ENCODE measurements around the gene TPCN1.

TPCN1 gene

DNA sequence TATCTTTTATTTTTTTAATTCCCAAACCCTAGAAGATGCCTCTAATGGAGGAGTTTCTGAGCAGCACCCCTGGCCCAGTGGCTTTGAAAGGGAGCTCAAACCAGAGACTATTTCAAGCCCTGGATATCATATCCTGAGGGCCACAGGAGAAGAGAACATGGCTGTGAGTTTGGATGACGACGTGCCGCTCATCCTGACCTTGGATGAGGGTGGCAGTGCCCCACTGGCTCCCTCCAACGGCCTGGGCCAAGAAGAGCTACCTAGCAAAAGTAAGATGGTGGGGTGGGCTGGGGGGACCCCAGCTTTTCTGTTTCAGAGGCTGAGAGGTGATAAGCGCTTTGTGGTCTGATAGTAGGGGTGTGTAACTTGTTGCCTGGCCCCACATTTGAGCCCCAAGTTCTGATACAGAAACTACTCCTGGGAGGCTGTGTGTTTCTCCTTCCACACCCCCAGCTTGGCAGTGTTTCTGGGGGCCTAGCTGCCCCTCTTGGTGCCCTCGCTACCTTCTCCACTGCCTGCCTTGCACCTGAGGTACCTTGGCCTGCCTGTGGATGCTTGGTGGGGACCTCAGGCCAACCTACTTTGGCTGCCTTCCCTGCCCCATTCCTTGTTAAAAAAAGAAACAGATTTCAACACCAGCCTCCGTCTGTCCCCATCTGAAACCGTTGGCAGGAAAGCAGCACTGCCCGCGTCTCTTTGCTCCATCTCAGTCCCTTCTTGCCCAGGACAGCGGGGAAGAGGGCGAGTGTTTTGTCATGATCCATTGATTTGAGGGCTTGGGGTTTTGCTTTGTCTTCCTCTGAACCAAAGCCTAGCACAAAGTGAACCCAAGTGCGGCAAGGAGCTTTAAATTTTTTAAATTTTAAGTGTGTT, 5.7 kb downstream of the TPCN1 start:
- DNase-seq = no peak

DNA sequence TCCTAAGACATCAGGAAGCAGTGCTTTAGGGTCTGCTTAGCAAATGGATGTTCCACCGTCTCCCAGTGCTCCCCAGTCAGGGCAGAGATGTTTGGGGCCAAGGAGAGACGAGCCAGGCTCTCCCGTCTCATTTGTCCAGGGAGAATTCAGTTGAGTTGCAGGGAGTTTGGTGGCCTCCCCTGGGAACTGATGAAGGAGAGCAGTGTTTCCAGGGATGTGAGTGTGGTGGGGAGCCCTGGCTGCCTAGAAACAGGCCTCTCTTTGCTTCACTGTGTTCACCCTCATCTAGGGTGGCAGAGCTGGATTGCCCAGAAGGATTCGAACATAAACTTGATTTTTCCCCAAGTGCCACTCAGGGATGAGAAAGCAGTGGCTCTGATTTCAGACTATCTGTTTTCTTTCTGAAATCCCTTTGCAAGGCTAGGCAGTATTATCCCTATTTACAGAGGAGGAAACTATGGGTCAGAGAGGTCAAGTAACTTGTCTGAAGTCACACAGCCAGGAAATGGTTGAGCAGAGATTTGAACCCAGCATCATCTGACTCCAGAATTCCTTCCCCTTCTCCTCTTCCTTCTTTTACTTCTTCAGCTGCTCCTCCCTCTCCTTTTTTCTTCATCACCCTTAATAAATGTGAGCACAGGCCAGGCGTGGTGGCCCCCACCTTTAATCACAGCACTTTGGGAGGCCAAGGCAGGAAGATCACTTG, 6.6 kb downstream of the TPCN1 start:
- no peak for DNase-seq

DNA sequence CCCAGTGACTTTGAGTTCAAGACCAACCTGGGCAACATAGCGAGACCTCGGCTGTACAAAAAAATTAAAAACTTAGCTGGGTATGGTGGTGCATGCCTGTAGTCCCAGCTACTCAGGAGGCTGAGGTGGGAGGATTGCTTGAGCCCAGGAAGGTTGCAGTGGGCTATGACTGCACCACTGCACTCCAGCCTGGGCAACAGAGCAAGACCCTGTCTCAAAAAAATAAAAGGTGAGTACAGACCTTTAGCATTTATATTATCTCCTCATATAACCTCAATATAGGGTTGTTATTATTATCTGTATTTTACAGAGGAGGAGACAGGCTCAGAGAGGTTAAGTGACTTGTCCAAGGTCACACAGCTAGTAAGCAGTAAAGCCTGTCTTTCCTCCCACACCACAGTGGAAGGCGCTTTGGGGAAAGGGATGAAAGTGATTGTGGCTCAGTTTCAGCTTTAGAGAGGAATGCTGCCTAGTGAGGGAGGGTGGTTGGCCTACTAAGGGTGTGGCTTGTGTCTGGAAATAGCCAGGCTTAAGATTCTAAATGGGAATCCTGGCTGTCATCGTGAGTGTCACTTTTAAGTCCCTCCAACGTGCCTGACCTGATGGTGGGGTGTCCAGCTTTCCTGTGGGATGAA, 7.2 kb downstream of the TPCN1 start:
- no peak for DNase-seq

DNA sequence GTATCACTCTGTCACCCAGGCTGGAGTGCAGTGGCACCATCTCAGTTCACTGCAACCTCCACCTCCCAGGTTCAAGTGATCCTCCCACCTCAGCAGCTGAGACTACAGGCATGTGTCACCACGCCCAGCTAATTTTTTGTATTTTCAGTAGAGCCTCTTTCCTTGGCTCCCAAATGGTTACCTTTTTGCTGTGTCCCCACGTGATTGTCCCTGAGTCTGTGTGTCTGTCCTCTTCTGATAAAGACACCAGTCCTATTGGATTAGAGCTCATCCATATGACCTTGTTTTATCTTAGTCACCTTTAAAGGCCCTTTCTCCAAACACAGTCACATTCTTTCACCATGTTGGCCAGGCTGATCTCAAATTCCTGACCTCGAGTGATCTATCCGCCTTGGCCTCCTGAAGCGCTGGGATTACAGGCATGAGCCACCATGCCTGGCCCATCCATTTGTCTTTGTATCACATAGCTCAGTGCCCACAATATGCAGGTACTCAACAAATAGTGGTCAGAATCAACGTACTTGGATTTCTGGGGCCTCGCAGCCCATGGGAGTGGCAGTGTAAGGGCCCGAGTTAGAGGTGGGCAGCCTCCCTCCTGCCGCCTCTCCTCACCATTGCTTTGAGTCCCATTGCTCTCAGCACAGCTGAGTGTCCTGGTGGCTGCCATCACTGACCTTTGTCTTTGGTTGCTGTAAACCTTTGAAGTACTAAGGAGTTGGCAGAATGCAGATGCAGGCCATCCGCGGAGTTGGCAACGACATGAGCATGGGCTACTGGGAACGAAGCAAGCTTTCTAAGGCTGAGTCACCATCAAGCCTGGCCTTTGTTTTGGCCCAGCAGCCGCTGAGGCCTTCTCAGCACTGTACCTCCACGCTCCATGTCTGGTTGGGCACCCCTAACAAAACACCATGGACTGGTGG, 9.3 kb downstream of the TPCN1 start:
- no peak for DNase-seq

DNA sequence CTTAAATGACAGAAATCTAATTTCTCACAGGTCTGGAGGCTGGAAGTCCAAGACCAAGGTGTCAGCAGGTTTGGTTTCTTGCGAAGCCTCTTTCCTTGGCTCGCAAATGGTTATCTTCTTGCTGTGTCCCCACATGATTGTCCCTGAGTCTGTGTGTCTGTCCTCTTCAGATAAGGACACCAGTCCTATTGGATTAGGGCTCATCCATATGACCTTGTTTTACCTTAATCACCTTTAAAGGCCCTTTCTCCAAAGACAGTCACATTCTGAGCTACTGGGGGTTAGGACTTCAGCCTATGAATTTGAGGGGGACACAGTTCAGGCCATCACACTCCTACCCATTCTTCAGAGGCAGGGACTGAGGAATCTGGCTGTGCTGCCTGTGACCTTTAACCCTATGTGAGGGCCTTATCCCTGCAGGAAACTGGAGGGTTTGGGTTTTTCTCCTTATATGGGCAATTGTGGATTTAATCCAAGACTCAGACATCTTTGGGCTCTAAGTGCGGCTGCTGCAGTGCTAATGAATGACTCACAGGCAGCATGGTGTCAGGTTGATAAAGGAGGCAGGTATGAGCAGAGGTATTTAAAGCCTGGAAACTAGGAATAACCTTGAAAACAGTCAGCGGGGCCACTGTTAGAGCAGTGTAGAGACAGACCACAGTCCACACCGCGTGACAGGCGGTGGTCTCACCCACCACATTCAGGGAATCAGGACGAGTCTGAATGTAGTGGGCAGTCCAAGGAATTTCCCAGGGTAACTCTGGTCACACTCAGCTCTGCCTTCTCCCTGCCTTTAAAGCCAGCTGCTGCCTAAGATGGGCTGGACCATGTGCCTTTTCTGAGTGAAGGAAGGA, 10.2 kb downstream of the TPCN1 start:
- no peak for DNase-seq

DNA sequence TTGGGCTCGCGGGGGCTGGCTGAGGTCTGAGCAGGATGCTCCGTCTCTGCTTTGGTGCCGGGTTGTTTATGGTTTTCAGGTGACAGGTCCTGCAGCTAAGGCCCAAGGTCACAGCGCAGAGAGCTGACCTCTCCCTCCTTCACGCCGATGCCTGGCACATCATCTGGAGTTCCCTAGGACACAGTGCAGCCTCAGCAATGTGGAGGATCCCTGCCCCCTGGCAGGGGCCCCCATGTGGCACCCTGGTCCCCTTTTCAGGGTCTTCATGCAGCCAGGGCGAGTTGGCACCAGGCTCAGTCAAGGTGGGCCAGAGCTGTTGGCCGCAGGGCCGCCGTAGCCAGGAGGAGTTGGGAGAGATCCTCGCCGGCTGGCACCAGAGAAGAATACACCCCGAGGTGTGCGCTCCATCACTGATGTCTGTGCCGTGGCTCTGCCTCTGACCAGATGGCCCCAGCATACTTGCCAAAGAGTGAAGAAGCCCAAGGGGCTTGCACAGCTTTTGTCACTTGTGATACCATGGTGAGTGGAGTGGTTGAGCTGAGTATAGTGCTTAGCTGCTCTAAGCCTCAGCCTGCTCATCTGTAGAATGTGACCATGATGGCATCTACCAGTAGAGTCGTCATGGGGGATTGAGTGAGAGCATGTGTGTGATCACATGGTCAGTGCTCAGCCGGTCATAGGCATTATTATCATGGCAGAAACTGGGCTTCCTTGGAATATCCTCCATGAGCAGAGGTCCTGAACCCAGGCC, 11.0 kb downstream of the TPCN1 start:
- DNase-seq = no peak

DNA sequence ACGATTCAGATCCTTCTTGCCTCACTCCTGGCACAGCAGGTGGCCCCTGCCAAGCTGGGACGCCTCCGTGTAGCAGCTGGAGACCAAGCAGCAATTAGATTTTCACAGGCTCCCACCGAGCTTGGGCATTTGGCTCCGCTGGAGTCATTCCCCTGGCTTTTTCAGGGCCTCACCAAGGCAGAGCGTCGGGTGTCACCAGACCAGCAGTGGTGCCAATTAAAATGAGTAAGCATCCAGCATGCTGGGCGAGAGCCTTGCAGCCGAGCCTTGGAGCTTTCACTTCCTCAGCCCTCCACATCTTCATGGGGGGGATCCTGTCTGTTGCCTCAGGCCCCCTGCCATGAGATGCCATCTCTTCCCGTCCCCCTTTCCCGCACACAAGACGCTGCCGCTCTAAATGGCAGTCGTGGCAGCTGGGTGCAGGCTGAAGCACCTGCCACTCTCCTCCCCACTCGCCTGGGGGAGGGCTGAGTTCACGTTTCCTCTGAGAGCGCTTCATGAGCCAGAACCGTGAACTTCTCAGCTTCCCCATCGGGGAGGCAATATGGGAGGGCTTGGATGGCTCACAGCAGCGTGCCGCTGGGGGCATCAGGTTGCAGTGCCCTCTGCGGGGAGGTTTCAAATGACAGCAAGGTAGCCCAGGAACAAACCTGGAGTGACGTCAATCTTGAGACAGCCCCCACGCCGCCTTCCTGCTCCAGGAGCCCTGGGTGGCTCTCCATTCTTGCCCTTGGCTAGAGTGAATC, 11.7 kb downstream of the TPCN1 start:
- DNase-seq = peak; percentile 73

DNA sequence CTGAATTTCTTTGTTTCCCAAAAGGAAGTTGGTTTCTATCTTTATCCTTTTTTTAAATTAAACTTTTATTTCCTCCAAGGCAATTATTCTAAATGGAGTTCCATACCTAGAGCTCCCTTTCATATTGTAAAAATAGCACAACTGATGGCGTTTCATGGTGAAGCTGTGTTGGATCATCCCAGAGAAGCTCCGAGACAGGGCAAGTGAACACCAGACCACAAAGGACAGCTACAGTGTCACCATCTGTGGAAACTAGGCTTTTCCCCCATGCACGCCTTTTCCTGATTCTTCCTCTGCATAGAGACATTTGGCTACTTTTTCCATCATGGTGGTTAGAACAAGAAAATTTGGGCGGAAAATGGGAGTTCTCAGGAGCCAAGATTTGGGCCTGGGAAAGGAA, 12.7 kb downstream of the TPCN1 start:
- no peak for DNase-seq

DNA sequence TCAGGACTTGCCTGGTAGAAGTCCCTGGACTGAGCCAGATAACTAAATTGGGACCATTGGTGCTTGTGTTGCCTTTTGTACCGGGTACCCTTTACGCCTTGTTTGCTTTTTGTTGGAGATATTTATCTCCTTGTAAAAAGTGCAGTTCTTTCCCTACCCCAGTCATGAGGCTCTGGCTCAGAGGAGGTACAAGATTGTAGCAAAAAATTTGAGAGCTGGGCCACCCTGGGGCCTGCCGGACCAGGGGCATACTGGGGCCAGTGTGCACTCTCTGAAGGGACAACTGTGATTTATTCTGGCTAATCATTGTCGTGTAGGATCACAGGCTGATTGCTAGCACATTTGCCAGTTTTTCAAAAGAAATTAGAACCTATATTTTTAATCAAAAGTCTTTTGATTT, 13.2 kb downstream of the TPCN1 start:
- DNase-seq = no peak

DNA sequence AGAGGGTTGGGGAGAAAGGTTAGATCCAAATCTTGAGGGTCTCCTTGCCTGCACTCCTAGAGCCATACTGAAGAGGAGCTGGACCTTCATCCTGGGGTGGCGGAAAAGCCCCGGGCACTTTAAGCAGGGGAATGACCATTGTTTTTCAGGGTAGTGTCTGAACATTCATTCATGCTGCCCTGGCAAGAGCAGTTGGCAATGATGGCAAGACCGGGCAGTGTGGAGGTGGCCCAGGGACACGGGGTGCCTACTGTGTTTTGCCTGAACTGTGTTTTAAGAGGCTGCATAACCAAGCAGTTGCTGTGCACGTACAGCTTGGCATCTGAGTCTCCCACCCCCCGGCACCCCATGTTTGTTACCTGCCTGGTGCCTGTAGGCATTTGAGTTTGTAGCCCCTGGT, 14.7 kb downstream of the TPCN1 start:
- no peak for DNase-seq

DNA sequence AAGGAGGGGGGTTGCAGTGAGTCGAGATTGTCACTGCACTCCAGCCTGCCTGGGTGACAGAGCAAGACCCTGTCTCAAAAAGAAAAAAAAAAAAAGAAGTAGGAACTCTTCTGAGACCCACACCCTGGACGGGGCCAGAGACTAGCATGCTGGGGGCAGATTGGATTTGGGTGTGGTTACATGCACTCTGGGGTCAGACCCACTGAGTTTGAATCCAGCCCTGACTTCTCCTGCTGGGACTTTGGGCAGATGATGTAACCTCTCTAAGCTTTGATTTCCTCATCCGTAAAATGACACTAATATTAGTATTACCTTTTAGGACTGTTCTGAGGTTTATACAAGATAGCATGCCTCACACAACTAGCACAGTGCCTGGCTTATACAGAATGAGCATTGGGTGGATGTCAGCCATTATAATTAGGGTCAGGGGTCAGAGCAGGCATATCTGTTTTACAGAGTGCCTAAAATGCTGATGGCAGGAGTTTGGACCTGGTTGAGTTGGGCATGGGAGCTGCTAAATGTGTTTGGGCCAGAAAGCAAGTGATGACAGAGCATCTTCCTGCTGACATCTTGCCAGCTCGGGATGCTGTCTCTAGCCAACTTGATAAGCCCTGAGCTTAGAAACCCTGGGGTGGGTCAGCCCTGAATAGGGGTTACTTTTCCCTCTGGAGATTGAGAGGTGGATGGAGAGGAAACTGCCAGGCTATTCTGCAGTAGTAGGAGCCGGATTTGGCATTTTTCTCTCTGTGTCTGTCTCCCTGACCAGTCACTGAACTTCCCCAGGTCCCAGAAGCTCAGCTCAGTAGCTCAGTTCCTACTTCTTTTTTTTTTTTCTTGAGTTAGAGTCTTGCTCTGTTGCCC, 15.5 kb downstream of the TPCN1 start:
- DNase-seq = no peak

DNA sequence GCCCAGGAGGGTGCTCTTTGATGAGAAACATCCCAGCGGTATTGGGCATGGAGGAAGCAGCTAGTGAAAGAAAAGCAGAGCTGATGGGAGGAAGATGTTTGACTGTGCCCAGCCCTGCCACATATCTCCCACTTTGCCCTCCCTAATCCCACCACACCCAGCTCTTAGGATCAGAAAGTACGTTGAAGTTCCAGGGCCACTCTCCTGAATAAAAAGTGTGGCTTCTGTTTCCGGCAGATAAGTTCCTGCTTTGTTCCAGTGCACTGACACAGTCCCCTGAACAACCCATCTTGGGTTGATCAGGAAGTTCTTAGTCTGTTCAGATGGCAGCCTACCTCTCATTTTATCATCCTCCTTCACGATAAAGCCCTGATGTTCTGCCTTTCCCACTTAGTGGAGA, 16.5 kb downstream of the TPCN1 start:
- DNase-seq = no peak

DNA sequence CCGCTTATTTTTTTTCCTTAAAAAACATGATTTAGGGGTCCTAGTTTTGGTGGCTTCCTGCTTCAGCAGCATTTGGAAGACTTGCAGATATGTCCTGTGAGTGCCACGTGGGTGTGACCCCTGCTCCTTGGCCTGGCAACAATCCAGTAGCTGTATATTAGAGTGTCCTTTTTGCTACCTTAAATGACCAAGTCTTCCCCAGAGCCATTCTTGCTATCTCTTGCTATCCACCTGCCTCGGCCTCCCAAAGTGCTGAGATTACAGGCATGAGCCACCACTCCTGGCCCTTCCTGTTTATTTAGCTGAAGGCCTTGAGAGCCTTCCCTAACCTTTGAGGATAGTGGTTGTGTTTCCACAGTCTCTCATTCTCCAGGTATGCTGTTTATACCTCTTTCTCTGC, 17.0 kb downstream of the TPCN1 start:
- no peak for DNase-seq

DNA sequence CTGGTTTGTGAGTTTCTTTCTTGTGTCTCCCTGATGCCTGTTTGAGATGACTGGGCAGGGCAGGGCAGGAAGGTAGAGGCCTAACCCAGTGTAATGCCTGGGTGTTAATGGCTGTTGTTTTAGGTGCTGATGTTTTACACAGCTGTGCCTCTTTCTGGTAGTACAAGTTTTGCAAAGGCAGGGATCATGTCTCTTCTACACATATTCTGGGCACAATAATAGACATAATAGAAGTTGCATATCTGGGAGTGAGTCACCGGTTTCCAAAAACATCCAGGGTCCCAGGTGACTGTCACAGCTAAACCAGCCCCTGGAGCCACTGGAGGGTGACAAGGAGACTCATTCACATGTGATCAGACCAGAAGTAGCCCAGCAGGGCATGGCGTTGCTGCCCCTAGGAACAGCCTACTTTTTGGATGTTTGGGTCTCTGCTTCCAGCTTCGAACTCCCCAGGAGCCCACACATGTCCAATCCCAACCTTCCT, 18.1 kb downstream of the TPCN1 start:
- DNase-seq = no peak

DNA sequence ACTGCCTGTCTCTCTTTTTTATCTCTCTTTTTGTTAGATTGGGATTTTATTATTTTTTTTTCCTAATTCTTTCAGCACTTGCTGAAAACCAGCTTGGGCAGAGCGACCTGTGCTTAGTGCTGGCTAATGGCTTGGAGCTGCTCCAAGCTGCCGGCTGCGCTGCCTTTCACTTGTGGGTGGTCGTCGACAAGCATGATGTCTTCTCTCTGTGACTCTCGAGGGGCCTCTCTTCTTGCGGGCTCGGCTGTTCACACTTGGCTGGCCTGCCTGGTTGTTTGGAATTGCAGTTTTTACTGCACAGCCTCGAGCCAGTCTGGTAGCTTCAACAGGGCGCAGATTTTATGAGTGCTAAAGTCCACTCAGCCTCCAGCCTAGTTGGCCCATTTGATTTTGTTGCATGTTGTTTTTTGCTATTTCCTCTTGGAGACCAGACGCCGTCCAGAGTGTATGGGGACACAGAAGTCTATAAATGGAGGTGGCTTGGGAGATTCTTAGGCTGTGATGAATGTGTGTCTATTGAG, 18.6 kb downstream of the TPCN1 start:
- no peak for DNase-seq

DNA sequence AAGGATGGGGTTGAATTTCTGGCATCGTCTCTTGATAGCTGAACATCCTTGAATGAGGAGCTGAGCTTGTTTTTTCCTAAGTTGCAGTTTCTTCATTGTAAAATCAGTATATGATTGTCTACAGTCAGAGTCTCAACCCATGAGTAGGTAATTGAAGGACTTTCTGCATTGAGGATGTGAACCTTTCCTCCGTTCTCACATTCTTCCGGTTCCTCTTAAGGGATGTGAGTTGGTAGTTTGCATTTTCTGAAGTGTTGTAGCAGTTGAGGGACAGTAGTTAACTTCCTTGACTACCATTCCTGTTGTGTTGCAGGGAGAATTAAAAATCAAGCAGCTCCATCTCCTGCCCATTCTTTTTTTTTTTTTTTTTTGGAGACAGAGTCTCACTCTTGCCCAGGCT, 19.1 kb downstream of the TPCN1 start:
- DNase-seq = no peak

DNA sequence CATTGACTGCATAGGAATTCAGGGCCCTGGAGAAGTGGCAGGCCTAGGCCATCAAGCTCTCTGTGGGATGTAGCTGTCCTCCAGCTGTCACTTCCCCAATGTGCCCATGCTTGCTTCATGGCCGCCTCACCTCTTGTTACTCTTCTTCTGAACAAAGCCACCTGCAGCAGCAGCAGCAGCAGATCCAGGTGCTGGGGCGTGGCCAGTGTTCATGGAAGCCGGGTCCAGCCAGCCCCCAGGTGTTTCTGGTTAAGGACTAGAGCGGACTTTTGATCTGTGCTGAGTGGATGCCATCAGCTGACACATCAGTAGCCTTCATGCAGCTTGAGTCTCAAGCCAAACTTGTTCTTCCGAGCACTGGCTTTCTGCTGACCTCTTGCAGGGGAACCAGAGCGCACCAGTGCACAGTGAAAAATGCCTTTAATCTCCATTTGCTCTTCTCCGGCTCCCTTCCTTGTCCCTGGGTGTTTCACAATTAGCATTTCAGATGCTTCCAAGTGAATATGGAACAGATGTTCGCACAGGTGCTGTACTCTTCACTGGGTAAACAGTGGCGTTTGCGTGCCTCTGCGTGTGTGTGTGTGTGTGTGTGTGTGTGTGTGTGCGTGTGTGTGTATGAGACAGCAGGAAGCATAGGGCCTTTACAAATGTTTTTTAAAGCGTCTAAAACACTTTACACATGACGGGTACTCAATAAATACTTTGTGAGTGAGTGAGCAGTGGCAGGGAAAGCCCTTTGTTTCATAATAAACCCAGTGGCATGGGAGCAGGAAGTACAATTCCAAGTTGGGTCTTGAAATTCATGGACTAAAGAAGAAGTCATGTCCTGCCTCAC, 20.1 kb downstream of the TPCN1 start:
- no peak for DNase-seq

DNA sequence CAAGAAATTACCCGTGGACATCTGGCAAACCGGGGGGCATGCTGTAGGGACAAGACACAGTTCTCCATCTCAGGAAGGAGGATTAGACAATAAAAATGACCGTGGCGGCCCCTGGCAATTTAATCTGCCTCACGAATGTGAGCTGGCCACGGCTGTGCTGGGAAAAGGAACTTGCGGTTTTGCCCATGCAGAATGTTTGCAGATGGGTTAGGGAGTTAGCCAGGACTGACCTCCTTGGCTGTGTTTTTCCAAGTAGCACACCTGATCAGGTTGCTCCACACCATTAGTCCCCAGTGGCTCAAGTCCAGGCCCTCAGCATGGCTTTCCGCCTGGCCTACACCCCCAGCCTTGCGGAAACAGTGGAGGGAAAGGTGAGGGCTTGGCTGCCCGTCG, 20.8 kb downstream of the TPCN1 start:
- DNase-seq = no peak
